ENCODE data around the gene PIK3C2A.

Gene PIK3C2A

DNA sequence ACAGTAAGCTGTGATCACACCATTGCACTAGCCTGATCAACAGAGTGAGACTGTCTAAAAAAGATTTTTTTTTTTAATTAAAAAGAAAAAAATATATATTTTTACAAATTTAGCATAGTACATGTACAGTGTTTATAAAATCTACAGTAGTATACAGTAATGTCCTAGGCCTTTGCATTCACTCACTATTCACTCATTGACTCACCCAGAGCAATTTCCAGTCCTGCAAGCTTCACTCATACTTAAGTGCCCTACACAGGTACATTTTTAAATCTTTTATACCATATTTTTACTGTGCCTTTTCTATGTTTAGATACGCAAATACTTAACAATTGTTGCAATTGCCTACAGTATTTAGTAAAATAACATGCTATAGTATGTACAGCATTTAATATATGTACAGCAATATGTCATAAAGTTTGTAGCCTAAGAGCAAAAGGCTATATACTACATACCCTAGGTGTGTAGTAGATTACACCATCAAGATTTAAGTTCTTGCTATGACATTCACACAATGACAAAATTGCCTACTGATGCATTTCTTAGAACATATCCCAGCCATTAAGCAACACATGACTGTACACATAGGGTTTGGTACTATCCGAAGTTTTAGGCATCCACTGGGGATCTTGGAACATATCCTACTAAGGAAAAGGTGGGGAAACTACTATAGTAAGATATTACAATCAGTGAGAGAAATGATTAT is 22.8 kb downstream of the PIK3C2A start:
- FAIRE-seq (peak; percentile 35), DNase-seq (ENCODE audit: insufficient read length, low spot score) (no peak)

GRCh38 chr11:17183836-17184235 is 23.9 kb downstream of the PIK3C2A start:
- FAIRE-seq (no peak), DNase-seq (ENCODE audit: insufficient read length, low spot score) (no peak)
- TF ChIP-seq TAF1 (IDR thresholded peaks at IDR 0.05; ENCODE audit: low read depth, low read length) (no peak), POLR2A (IDR thresholded peaks at IDR 0.05; ENCODE audit: low read depth, low read length) (no peak), POLR2AphosphoS5 (IDR thresholded peaks at IDR 0.05; ENCODE audit: low read depth, low read length) (no peak), SPI1 (IDR thresholded peaks at IDR 0.05; ENCODE audit: low read depth, low read length) (no peak), PAX5 (IDR thresholded peaks at IDR 0.05; ENCODE audit: insufficient read depth, low read length, severe bottlenecking) (no peak), POU2F2 (IDR thresholded peaks at IDR 0.05; ENCODE audit: low read depth, low read length) (no peak)

More for the DNA sequence above, 22.8 kb downstream of the PIK3C2A start:
- TF ChIP-seq TAF1 (IDR thresholded peaks at IDR 0.05; ENCODE audit: low read depth, low read length) (no peak), POLR2AphosphoS5 (IDR thresholded peaks at IDR 0.05; ENCODE audit: low read depth, low read length) (no peak), SPI1 (IDR thresholded peaks at IDR 0.05; ENCODE audit: low read depth, low read length) (no peak)

DNA sequence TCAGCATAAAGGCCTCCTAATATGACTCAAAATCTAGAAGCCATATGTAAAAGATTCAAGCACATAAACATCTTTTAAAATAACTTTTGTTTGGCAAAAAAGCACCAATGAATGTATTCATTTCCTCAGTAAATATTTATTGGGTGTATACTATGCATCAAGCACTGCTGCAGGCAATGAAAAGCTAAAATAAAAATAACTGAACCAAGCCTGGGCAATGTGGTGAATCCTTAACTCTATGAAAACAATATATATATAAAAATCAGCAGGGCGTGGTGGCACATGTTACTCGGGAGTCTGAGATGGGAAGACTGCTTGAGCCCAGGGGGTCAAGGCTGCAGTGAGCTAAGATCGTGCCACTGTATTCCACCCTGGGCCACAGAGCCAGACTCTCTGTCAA is 27.8 kb downstream of the PIK3C2A start:
- DNase-seq (ENCODE audit: insufficient read length, low spot score), result no peak
- no peak for FAIRE-seq
- TF ChIP-seq PAX5 (IDR thresholded peaks at IDR 0.05; ENCODE audit: insufficient read depth, low read length, severe bottlenecking), result no peak
- TF ChIP-seq SPI1 (IDR thresholded peaks at IDR 0.05; ENCODE audit: low read depth, low read length), result no peak
- no peak for TF ChIP-seq POU2F2 (IDR thresholded peaks at IDR 0.05; ENCODE audit: low read depth, low read length)
- TF ChIP-seq POLR2AphosphoS5 (IDR thresholded peaks at IDR 0.05; ENCODE audit: low read depth, low read length), result no peak
- no peak for TF ChIP-seq POLR2A (IDR thresholded peaks at IDR 0.05; ENCODE audit: low read depth, low read length)
- no peak for TF ChIP-seq TAF1 (IDR thresholded peaks at IDR 0.05; ENCODE audit: low read depth, low read length)

GRCh38 chr11:17173332-17173731 is 34.5 kb downstream of the PIK3C2A start:
- FAIRE-seq, result no peak
- DNase-seq (ENCODE audit: insufficient read length, low spot score), result no peak
- no peak for TF ChIP-seq POU2F2 (IDR thresholded peaks at IDR 0.05; ENCODE audit: low read depth, low read length)
- TF ChIP-seq PAX5 (IDR thresholded peaks at IDR 0.05; ENCODE audit: insufficient read depth, low read length, severe bottlenecking), result no peak
- TF ChIP-seq TAF1 (IDR thresholded peaks at IDR 0.05; ENCODE audit: low read depth, low read length), result no peak
- no peak for TF ChIP-seq SPI1 (IDR thresholded peaks at IDR 0.05; ENCODE audit: low read depth, low read length)
- no peak for TF ChIP-seq POLR2AphosphoS5 (IDR thresholded peaks at IDR 0.05; ENCODE audit: low read depth, low read length)
- TF ChIP-seq POLR2A (IDR thresholded peaks at IDR 0.05; ENCODE audit: low read depth, low read length), result no peak

DNA sequence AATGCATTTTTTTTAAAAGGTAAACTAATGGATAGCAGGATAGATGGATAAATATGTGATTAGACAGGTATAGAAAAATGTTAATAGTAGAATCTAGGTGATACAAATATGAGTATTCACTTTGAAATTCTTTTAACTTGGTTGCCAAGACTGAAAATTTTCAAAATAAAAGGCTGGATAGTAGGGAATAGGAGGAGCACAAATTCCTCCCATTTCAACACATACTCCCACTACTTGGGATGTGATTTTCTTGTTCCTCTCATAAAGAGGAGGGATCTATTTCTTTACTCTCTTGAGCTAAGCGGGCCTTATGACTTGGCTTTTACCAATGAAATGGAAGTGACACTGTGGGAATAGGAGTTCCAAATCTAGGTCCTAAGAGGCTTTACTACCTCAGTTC is 35.9 kb downstream of the PIK3C2A start:
- FAIRE-seq, result no peak
- no peak for DNase-seq (ENCODE audit: insufficient read length, low spot score)
- TF ChIP-seq POU2F2 (IDR thresholded peaks at IDR 0.05; ENCODE audit: low read depth, low read length) (no peak), PAX5 (IDR thresholded peaks at IDR 0.05; ENCODE audit: insufficient read depth, low read length, severe bottlenecking) (no peak), POLR2A (IDR thresholded peaks at IDR 0.05; ENCODE audit: low read depth, low read length) (no peak), TAF1 (IDR thresholded peaks at IDR 0.05; ENCODE audit: low read depth, low read length) (no peak), SPI1 (IDR thresholded peaks at IDR 0.05; ENCODE audit: low read depth, low read length) (no peak), POLR2AphosphoS5 (IDR thresholded peaks at IDR 0.05; ENCODE audit: low read depth, low read length) (no peak)

GRCh38 chr11:17171343-17171742 is 36.4 kb downstream of the PIK3C2A start:
- no peak for FAIRE-seq

DNA sequence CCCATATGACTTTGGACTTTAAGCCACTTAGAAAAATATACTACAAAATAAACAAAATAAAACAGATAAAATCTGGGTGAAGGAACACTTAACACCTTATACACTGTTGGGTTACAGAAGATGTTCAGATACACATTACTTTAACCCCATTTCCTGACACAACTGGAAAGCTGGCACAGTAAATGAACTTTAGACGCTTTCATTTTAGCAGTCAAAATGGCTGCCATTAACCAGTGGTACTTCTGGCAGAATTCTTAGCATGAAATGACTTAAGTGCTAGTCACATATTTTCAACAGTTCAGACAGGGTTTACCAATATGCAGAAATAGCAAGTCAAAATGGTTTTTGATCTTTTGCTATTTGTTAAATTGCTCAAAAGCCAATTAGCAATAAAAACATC is 37.9 kb downstream of the PIK3C2A start:
- DNase-seq (ENCODE audit: insufficient read length, low spot score), result no peak
- no peak for FAIRE-seq
- TF ChIP-seq POU2F2 (IDR thresholded peaks at IDR 0.05; ENCODE audit: low read depth, low read length) (no peak), POLR2A (IDR thresholded peaks at IDR 0.05; ENCODE audit: low read depth, low read length) (no peak), POLR2AphosphoS5 (IDR thresholded peaks at IDR 0.05; ENCODE audit: low read depth, low read length) (no peak), TAF1 (IDR thresholded peaks at IDR 0.05; ENCODE audit: low read depth, low read length) (no peak), PAX5 (IDR thresholded peaks at IDR 0.05; ENCODE audit: insufficient read depth, low read length, severe bottlenecking) (no peak), SPI1 (IDR thresholded peaks at IDR 0.05; ENCODE audit: low read depth, low read length) (no peak)

More at GRCh38 chr11:17171343-17171742, 36.4 kb downstream of the PIK3C2A start:
- no peak for TF ChIP-seq SPI1 (IDR thresholded peaks at IDR 0.05; ENCODE audit: low read depth, low read length)
- TF ChIP-seq POLR2A (IDR thresholded peaks at IDR 0.05; ENCODE audit: low read depth, low read length), result no peak
- no peak for DNase-seq (ENCODE audit: insufficient read length, low spot score)

- no peak for DNase-seq (ENCODE audit: insufficient read length, low spot score)
- FAIRE-seq, result no peak
- no peak for TF ChIP-seq TAF1 (IDR thresholded peaks at IDR 0.05; ENCODE audit: low read depth, low read length)
- no peak for TF ChIP-seq PAX5 (IDR thresholded peaks at IDR 0.05; ENCODE audit: insufficient read depth, low read length, severe bottlenecking)
- TF ChIP-seq POU2F2 (IDR thresholded peaks at IDR 0.05; ENCODE audit: low read depth, low read length), result no peak
- TF ChIP-seq POLR2A (IDR thresholded peaks at IDR 0.05; ENCODE audit: low read depth, low read length), result no peak
- no peak for TF ChIP-seq POLR2AphosphoS5 (IDR thresholded peaks at IDR 0.05; ENCODE audit: low read depth, low read length)
- no peak for TF ChIP-seq SPI1 (IDR thresholded peaks at IDR 0.05; ENCODE audit: low read depth, low read length)
Measured at GRCh38 chr11:17165247-17165890, 42.4 kb downstream of the PIK3C2A start.

DNA sequence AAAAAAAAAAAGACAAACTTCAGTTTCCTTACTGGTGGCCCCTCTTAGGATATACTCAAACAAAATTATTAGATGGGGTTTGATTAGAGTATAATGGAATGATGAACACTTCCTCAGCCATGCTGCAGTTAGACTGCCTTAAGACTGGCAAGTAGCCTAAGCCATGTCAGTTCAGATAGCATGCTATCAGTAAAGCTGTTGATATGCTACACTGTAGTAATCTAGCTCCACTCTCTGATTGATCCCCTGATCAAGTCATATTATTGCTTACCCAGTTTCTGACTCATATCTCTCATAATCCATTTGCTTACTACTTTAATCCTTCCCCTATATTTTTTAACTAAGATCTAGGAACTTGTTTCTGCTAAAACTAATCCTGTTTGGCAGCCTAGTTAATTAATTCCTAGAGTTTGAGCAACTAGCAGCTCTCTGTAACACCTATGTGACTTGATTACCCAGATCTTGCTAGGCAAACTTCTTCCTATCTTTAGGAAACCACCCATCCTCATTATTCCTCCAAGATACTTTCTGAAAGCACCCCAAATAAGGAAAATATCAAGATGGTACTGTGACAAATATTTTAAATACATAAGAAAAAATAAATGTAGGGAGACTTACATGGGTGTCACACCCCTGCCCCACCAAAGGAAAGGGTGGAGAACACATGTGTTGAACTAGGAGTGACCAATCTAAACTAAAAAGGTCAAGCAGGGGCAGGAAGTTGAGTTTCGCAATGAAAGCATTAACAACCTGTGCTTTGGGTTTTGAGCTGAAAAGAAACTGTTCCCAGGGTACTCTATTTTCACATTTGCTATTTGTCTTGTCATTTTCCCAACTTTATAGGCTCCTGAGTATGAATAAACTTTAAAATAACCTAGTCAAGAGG is 43.2 kb downstream of the PIK3C2A start:
- no peak for TF ChIP-seq POLR2A (IDR thresholded peaks at IDR 0.05; ENCODE audit: low read depth, low read length)
- no peak for TF ChIP-seq POU2F2 (IDR thresholded peaks at IDR 0.05; ENCODE audit: low read depth, low read length)
- TF ChIP-seq SPI1 (IDR thresholded peaks at IDR 0.05; ENCODE audit: low read depth, low read length), result no peak
- TF ChIP-seq POLR2AphosphoS5 (IDR thresholded peaks at IDR 0.05; ENCODE audit: low read depth, low read length), result no peak
- no peak for FAIRE-seq
- no peak for DNase-seq (ENCODE audit: insufficient read length, low spot score)

Data from GM12891 (cell line).